Skin epidermis (tissue), 12 donors: ENCODE data around the gene ZNF45.
"Not testable (repeated sequence)": the region's sequence is repeated elsewhere in the genome, so short reads cannot be mapped to it uniquely, and the experiment has no call there.

Source experiments
- H3K27ac ChIP-seq, 21 experiments: fragments of 200-600 bp; sonication (generic) in 11 of 21; one replicate each; pipeline ENCODE4 v1.5.0; 2020; ENCODE audit warnings: mild to moderate bottlenecking in 3 of 21, inconsistent platforms in 2 of 21, moderate library complexity in 2 of 21
- H3K4me3 ChIP-seq, 7 experiments: fragments of 200-600 bp; sonication (generic) in 2 of 7; one replicate each; pipeline ENCODE4 v1.5.0; 2020; ENCODE audit warnings: inconsistent platforms in 2 of 7, mild to moderate bottlenecking in 2 of 7, moderate library complexity in 1 of 7

ZNF45 gene

DNA sequence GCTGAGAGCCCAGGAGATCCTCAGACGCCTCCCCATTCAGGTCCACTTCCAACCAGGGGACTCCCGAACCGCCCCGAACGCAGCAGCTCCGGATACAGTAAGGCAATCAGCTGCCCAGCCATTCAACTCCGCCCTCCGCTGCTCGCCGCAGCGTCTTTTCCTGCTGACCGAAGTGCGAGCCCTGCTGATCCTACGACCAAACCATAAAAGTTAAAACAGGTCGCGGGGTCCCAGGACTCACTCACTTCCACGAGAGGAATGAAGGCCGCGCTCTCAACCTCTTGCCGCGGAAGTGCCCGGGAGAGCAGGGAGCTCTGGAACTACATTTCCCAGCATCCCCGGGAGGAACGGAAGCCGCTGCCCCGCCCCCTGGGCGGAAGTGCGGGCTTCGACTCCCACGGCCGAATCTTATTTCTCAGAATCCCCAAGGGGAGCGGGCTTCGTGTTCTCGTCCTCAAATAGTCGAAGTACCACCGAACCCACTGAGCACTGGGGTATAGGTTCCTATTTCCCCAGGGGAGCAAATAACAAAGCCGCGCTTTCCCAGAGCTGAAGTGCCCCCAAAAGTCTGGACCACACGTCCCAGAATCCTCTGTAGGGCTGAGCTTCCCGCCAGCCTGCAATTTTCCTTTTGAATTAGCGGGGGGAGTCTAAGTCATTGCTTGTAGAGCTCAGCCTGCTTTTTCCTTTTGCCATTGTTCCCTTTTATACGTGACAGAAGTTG is at the start of gene ZNF45:
Gene ZNF45, minus strand, starts transcription at position 298 of the 724 bp plus-strand sequence. CDS start 13,097 bp downstream, outside the sequence.
- peak within 1 kb of the TSS; percentile 47 to 77 (median 65) for H3K4me3 ChIP-seq
- H3K27ac ChIP-seq = peak within 1 kb of the TSS; percentile 41 to 95 (median 85)

DNA sequence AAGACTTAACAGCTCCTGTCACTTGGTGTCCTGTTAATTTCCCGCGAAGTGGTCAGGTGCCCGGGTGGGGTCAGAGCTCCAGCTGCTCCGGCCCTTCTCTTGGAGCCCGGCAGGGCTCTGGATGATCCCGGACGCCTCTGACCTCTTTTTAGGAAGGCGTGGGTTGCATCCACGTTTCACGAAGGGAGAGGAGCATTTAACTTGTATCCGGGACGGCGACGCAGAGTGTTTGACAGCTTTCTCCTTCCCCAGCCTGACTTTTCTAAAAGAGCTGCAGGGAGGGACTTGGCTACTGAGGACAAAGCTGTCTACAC is 49.6 kb upstream of the ZNF45 start:
- H3K4me3 ChIP-seq = peak overlapping the region; percentile 54 to 81 (median 73)
- peak overlapping the region in 17 of 21 experiments; percentile 36 to 90 (median 77) for H3K27ac ChIP-seq

DNA sequence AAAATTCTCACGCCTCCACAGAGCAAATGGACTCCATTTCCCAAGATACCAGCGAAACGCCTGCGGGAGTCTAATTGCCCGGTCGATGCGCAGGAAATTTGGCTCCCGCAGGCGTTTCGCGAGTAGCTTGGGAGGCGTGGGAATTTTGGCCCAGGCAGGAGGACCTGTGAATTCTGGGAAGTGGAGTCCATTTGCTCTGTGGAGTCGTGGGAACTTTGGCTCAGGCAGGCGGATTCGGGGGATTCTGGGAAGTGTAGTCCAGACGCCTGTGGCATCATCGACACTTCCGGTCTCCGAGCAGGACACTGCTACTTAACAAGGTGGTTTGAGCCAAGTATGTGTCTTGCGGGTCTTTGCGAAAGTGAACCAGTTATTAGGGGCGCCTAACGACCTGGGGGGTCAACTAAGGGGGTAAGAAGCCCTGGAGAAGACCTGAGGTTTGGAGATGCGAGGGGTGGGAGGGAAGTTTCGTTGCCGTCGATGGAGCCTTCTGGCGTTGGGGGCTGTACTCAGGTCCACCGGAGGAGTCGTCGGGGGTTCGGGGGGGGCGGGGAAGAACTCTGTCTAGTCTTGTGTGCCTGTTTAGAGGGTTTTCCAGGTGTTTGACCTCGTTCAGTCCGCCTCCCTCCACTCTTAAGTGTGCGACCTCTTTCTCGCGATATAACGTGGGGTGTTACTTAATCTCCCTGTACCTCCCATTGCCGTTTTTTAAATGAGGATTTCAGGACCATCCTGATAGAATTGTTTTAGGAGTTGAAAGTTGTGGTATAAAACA is 49.0 kb upstream of the ZNF45 start, which contains the start of gene ZNF155:
Gene ZNF155, plus strand, starts transcription at position 277 of the 775 bp plus-strand sequence. CDS start 4,356 bp downstream, outside the sequence.
- H3K27ac ChIP-seq = peak within 1 kb of the TSS; percentile 19 to 90 (median 76)

DNA sequence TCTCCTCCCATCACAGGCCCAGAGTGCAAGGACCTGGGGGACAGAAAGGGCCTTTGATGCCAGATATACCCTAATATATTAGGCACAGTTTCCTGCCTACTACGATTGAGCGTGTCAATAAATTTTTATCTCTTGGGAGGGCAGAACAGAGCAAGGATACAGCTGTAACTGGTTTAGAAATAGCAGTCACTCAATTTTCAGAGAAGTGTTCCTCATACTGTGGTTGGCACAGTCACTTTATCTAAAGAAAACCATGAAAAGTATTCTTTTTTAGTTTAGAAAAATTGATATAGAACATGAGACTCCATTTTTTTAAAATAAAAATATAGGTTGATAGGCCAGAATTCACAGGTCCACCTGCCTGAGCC is 48.4 kb upstream of the ZNF45 start:
- H3K27ac ChIP-seq = peak overlapping the region in 4 of 21 experiments; percentile 69 to 85 (median 78)
- H3K4me3 ChIP-seq = peak overlapping the region; percentile 54 to 81 (median 73)

More for the DNA sequence above, 49.0 kb upstream of the ZNF45 start, which contains the start of gene ZNF155:
- peak within 1 kb of the TSS; percentile 54 to 81 (median 73) for H3K4me3 ChIP-seq

DNA sequence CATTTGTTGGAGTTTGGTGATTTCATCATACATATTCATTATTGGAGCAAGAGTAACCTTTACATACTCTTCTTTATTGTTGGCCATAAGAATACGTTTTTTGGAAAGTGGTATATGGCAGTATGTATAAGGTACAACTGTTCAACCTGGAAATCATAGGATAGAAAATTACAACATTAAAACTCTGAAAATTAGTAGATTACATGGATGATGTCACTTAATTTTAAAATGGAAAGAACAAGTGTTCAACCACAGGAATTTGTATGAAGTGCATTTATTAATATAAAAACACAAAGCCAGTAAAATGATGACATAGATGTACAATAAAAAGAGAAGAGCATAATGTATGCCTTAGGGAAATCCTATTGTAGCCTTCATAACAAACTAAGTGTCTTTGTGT is 41.6 kb upstream of the ZNF45 start:
- Histone ChIP-seq H3K27ac (no peak overlapping the region), H3K4me3 (no peak overlapping the region)

DNA sequence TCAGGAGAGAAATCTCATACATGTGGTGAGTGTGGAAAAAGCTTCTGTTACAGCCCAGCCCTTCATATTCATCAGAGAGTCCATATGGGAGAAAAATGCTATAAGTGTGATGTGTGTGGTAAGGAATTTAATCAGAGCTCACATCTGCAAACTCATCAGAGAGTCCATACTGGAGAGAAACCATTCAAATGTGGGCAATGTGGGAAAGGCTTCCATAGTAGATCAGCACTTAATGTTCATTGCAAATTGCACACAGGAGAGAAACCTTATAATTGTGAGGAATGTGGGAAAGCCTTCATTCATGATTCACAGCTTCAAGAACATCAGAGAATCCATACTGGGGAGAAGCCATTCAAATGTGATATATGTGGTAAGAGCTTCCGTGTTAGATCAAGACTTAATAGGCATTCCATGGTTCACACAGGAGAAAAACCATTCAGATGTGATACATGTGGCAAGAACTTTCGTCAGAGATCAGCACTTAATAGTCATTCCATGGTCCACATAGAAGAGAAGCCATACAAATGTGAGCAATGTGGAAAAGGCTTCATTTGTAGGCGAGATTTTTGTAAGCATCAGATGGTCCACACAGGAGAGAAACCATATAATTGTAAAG is 31.1 kb upstream of the ZNF45 start:
- Histone ChIP-seq H3K4me3 (no peak overlapping the region), H3K27ac (no peak overlapping the region)

DNA sequence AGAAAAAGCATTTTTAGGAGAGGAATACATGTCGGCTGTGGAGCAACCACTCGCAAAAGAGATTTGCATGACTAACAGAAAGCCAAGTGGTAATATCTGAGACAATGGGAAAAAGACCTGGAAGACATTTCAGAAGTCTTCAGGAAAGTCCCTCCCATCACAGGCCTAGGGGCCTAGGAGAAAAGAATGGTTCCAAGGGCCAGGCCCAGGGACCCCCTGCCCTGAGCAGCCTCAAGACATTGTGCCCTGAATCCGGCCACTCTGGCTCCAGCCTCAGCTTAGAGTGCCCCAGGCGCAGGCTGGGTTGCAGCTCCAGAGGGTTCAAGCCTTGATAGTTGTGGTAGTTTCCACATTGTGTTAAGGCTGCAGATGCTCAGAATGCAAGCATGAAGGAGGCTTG is 25.3 kb upstream of the ZNF45 start:
- no peak overlapping the region for H3K4me3 ChIP-seq
- no peak overlapping the region for H3K27ac ChIP-seq

DNA sequence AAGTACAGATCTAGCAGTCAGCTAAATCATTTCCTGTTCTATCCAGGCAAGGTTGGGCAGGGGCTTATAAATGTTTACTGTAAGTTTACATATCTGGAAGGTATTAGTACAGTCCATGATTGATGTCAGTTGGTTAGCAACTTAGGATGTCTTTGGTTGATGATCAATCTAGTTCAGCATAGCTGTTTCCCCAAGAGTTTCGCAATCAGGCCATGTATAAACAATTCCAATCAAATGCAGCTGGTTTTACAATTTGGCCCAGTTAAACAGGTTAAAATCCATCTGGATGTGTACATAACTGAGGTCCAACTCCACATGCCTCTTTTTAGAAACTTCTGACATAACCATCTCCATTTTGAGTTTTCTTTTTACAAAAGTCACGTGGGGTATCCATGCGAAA is 22.8 kb upstream of the ZNF45 start:
- Histone ChIP-seq H3K4me3 (no peak overlapping the region), H3K27ac (no peak overlapping the region)

DNA sequence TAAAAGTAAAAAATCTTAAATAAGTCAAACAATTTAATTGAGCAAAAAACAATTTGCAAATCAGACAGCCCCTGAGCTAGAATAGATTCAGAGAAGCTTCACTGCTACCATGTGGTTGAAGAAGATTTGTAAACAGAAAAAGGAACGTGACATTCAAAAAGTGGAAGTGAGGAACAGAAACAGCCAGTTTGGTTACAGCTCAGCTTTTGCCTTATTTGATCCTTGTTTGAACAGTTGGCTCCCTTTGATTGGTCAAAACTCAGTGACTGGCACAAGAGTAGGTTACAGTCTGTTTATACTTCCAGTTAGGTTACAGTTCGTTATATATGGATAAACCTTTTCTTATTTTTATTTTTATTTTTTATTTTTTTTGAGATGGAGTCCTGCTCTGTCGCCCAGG is 21.7 kb upstream of the ZNF45 start:
- Histone ChIP-seq H3K4me3 (no peak overlapping the region), H3K27ac (no peak overlapping the region)

DNA sequence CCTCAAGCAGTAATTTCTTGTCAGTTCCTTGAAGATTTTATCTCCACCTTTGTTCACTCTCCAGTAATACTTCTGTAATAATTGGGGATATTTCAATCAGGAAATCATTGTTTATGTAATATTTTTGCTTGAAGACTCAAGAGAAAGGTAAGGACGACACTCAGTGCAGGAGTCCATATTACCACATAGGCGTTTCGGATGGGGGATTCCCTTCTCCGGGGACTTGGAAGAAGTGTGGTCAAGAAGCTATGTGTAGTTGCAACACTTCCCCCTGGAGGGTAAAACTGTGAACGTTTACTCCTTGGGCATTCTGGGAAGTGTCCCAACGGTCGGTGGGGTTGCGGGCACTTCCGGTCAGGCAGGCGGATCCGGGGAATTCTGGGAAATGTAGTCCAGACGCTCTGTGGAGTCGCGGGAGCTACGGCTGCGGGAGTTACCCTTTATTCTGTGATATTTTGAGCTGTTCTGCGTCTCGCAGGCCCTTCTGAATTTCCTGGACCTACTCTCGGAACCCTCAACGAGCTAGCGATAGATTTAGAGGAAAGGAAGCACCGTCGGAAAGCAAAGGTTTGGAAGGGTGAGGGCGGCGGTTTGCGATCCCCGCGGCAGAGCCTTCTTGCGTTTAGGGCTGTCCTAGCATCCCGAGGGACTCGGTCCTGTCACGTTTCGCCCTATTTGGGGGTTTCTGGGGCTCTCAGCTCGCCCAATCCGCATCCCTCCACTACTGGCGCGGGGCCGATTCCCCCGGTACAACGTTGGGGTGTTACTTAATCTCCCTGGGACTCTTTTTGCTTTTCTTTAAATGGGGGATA is 16.0 kb upstream of the ZNF45 start, which contains the start of gene ZNF221:
Gene ZNF221, plus strand, starts transcription at position 395 of the 812 bp plus-strand sequence. CDS start 11,499 bp downstream, outside the sequence.
- H3K27ac ChIP-seq = peak within 1 kb of the TSS in 19 of 21 experiments; percentile 18 to 76 (median 63)

DNA sequence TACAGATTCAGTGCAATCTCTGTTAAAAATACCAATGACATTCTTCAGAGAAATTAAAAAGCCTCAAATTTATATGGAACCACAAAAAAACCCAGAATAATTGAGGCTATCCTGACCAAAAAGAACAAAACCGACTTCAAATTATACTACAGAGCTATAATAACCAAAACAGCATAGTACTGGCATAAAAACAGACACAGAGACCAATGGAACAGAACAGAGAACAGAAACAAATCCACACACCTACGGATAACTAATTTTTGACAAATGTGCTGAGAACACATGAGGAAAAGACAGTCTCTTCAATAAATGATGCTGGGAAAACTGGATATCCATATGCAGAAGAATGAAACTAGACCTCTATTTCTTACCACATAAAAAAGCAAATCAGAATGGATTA is 14.7 kb upstream of the ZNF45 start:
- H3K27ac ChIP-seq, H3K4me3 ChIP-seq: not testable (repeated sequence)

More for the DNA sequence above, 16.0 kb upstream of the ZNF45 start, which contains the start of gene ZNF221:
- H3K4me3 ChIP-seq = peak within 1 kb of the TSS; percentile 43 to 71 (median 51)

DNA sequence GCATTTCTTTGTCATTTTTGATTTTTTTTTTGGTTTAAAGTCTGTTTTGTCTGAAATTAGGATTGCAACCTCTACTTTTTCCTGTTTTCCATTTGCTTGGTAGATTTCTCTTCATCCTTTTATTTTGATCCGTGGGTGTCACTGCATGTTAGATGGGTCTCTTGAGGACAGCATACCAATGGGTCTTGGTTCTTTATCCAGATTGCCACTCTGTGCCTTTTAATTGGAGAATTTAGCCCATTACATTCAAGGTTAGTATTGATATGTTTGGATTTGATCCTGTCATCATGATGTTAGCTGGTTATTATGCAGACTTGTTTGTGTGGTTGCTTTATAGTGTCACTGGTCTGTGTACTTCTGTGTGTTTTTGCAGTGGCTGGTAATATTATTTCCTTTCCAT is 12.3 kb upstream of the ZNF45 start:
- H3K27ac ChIP-seq, H3K4me3 ChIP-seq: not testable (repeated sequence)

DNA sequence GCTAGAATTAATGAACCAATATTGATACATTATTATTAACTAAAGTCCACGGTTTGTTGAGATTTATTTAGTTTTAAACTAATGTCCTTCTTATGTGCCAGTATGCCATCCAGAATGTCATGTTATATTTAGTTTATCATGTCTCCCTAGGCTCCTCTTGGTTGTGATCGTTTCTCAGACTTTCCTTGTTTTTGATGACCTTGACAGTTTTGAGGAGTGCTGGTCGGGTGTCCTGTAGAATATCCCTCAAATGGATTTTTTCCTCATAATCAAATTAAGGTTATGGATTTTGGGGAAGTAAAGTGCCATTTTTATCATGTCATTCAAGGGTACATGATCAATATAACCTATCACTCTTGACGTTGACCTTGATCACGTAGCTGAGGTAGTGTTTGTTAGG is 6.1 kb upstream of the ZNF45 start:
- H3K4me3 ChIP-seq = no peak overlapping the region
- no peak overlapping the region for H3K27ac ChIP-seq

DNA sequence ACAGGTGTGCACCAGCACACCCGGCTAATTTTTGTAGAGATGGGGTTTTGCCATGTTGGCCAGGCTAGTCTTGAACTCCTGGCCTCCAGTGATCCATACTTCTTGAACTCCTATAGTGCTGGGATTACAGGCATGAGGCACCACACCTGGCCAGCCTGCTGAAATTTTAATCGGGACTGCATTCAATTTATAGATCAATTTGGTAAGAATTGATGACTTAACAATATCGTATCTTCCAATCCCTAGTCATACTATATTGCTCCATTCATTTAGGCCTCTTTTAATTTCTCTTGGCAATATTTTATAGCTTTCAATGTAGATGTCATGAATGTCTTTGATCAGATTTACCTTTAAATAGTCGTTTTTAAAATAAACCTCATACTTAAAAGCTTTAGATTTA is 5.6 kb upstream of the ZNF45 start:
- Histone ChIP-seq H3K4me3 (no peak overlapping the region), H3K27ac (no peak overlapping the region)

DNA sequence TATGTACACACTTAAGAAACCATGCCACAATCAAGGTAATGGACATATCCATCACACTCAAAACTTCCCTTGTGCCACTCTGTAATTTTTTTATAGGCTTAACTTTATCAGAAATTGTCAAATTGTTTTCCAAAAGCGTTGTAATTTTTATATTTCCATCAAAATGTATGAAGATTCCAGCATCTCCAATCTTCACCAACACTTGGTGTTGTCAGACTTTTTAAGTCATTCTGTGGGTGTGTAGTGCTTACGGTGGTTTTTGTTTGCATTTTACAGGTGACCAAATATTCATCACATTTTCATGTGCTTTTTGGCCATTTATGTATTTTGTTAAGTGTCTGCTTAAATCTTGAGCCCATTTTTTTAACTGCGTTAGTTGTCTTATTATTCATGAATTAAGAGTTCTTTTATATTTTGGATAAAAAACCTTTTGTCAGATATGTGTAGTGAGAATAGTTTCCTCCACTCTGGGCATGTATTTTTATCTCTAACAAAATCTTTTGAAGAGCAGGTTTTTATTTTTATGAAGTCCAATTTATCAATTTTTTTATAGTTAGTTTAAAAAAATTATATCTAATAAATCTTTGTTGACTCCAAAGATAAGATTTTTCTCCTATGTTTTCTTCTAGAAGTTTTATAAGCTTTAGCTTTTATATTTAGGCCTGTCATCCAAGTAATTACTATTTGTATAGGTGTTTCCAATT is 4.6 kb upstream of the ZNF45 start:
- H3K27ac ChIP-seq = no peak overlapping the region
- H3K4me3 ChIP-seq = no peak overlapping the region

DNA sequence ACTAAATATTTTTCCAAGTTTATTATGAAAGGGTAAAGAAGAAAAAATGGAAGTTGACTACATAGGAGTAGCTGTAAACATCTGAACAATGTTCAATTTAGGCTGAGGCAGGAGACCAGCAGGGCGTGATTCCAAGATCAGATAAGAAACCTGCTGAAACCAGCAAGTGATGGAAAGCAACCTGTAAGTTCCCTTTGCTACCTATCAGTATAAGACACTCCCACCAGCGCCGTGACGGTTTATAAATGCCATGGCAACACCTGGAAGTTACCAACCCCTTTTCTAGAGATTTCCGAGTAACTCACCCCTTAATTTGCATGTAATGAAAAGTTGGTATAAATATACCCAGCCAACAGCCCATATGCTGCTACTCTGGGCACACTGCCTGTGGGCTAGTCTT is 1.1 kb upstream of the ZNF45 start:
- H3K4me3 ChIP-seq = no peak overlapping the region
- H3K27ac ChIP-seq = peak overlapping the region in 1 of 21 experiments; percentile 12

DNA sequence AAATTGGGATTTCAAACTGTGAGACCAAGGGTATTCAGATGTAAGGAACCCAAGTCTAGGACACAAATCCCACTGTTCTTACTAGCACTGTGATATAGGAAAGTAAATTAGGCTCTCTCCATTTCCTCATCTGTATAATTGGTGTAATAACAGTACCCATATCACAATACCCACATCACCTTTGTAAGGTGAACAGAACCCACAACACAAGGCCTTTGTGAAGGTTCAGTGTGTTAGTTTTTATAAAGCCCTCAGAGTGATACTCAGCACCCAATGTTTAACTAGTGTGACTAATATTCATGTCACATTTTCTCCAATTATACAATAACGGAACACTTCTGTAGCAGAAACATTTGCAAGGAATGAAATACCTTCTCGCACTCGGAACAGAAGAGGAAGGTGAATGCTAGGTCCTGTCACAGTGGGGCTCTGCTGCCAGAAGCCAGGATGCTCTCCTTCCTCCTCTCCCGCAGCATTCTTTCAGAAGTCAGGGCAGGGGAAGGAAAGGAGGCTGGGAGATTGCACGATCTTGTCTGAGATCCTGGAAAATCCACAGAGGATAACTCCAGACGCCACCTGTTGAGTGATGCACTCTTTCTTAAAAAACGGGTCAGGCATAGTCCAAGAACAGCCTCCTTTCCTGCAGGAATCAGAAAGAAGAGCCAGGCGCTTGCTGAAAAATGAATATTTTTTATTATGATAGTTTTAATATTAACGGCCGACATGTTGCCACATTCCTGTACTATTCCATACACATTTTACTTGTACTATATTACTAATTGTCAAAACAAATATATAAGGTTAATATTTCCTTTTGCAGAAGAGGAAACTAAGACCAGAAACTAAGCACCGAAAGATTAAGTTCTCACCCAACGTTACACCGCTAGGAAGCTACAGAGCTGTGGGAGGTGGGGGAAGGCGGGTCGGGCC is 762 bp downstream of the ZNF45 start:
- Histone ChIP-seq H3K27ac (peak overlapping the region in 20 of 21 experiments; percentile 56 to 95 (median 86)), H3K4me3 (peak overlapping the region; percentile 47 to 77 (median 65))

DNA sequence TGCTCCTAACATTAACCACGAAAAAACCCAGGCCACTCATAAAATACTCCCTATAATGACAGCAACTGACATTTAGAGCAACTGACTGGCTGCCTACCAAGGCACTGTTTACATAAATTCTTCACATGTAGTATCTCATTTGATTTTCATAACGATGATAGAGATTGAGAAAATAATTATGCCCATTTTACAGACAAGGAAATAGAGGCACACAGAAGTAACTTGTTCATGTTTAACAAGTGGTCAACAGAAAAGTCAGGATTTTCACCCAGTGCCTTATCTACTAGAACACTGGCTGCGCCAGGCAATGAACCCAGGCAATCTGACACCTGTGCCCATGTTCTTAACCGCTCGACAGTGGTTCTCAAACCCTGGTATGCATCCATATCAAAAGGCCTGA is 6.3 kb downstream of the ZNF45 start:
- no peak overlapping the region for H3K4me3 ChIP-seq
- no peak overlapping the region for H3K27ac ChIP-seq
